GM12878 (cell line): ENCODE data around the gene IL3RA. TPM values are rescaled to one million over a fixed set of nuclear protein-coding genes. Genes with fewer than 3 reads are reported as not detected.
A peak's percentile ranks its signal among the peaks of the same experiment; 100 is the strongest.

Experiments used
- ATAC-seq: fragments of 200-7000 bp; cut with Tn5 transposase; 3 replicates; pipeline ENCODE4 v1.9.1; 2020; ENCODE audit warnings: mild to moderate bottlenecking, moderate library complexity
- BruUV-seq: library from RNA; stranded (reverse); fragments of 400-500 nt; replicated peaks from 2 replicates; lab custom pipeline; 2021; lab: Mats Ljungman, UMichigan
- CTCF ChIA-PET: fragments of 300-600 bp; sonication (Branson Sonifier 250); formaldehyde crosslinking; extraction: SDS; loops from one replicate; lab custom pipeline; 2021; ENCODE audit warnings: inconsistent platforms; lab: Yijun Ruan, JAX
- POLR2A ChIA-PET: fragments of 350-600 bp; formaldehyde crosslinking; extraction: SDS; loops from one replicate; lab custom pipeline; 2021; ENCODE audit warnings: inconsistent platforms; lab: Charles Lee
- RAD21 ChIA-PET: fragments of 300-600 bp; sonication (Branson Sonifier 250); formaldehyde crosslinking; loops from one replicate; lab custom pipeline; 2023; ENCODE audit warnings: antibody characterized with exemption; ENCODE audit not compliant: unreplicated experiment; lab: Charles Lee
- SMC1A ChIA-PET: fragments of 300-600 bp; sonication (Branson Sonifier 250); formaldehyde crosslinking; loops from one replicate; lab custom pipeline; 2023; ENCODE audit not compliant: unreplicated experiment, uncharacterized antibody; lab: Charles Lee
- DNase-seq: peaks from one replicate; pipeline ENCODE4 v3.0.0-alpha.2; 2011; ENCODE audit warnings: low read depth, low spot score
- FAIRE-seq: peaks from 3 replicates; lab custom pipeline; 2011; peaks lifted over from hg19 to GRCh38; lab: Jason Lieb, UNC
- H2AFZ ChIP-seq: 2 replicates; pipeline ENCODE4 v1.6.0; 2011; ENCODE audit warnings: low read depth, low read length, control low read depth; ENCODE audit not compliant: control insufficient read depth
- H3K27ac ChIP-seq: 2 replicates; pipeline ENCODE4 v1.5.1; 2011; ENCODE audit warnings: control low read depth; ENCODE audit not compliant: control insufficient read depth, insufficient read depth
- H3K27me3 ChIP-seq, 2 experiments: replicated peaks in 1 of 2; 2 replicates each; pipeline versions ENCODE4 v1.6.0 to v1.6.1; 2011; ENCODE audit warnings: low read length in 1 of 2; ENCODE audit not compliant: control insufficient read depth in 2 of 2, insufficient read depth in 2 of 2
- H3K36me3 ChIP-seq, 2 experiments: 2 replicates each; pipeline ENCODE4 v1.5.1; 2011; ENCODE audit warnings: low read length in 1 of 2; ENCODE audit not compliant: control insufficient read depth in 2 of 2, insufficient read depth in 2 of 2
- H3K4me1 ChIP-seq: 2 replicates; pipeline ENCODE4 v1.6.1; 2011; ENCODE audit warnings: mild to moderate bottlenecking, low read length, moderate library complexity, mixed read lengths; ENCODE audit not compliant: control insufficient read depth, insufficient read depth
- H3K4me2 ChIP-seq: 2 replicates; pipeline ENCODE4 v1.6.0; 2011; ENCODE audit warnings: control low read depth; ENCODE audit not compliant: control insufficient read depth, insufficient read depth
- H3K4me3 ChIP-seq: fragments of 200-600 bp; sonication (generic); 2 replicates; pipeline ENCODE4 v1.5.1; 2016
- H3K79me2 ChIP-seq: 2 replicates; pipeline ENCODE4 v1.6.0; 2011; ENCODE audit warnings: low read length; ENCODE audit not compliant: control insufficient read depth, insufficient read depth
- H3K9ac ChIP-seq: 2 replicates; pipeline ENCODE4 v1.8.0; 2011; ENCODE audit warnings: low read length, control low read depth, mixed read lengths; ENCODE audit not compliant: control insufficient read depth, insufficient read depth
- H3K9me3 ChIP-seq: replicated peaks from 3 replicates; pipeline ENCODE4 v1.5.1; 2011; ENCODE audit warnings: mild to moderate bottlenecking, low read length; ENCODE audit not compliant: control insufficient read depth, insufficient read depth
- H4K20me1 ChIP-seq: 2 replicates; pipeline ENCODE4 v1.6.0; 2011; ENCODE audit not compliant: control insufficient read depth, insufficient read depth
- ATF2 ChIP-seq: IDR thresholded peaks from 2 replicates; pipeline ENCODE4 v1.6.1; 2012; ENCODE audit warnings: low read length, inconsistent platforms
- E4F1 ChIP-seq: fragments of 450-650 bp; IDR thresholded peaks from 2 replicates; pipeline ENCODE4 v1.6.1; 2018; ENCODE audit warnings: borderline replicate concordance, mild to moderate bottlenecking; ENCODE audit not compliant: partially characterized antibody
- MEF2B ChIP-seq: fragments of 450-650 bp; IDR thresholded peaks from 2 replicates; pipeline ENCODE4 v1.6.1; 2018; ENCODE audit warnings: mild to moderate bottlenecking, moderate library complexity; ENCODE audit not compliant: partially characterized antibody, poor library complexity, severe bottlenecking
- NRF1 ChIP-seq: conservative IDR thresholded peaks from 2 replicates; pipeline ENCODE4 v1.6.1; 2011; ENCODE audit warnings: mild to moderate bottlenecking, low read depth, low read length, improper control_type of control experiment
- WGBS: methylation state at CpG from one replicate; pipeline ENCODE4 v1.1.6; 2016; ENCODE audit warnings: low lambda C conversion rate; ENCODE audit not compliant: insufficient replicate concordance, insufficient coverage; ENCODE audit errors: missing lambda C conversion rate; 5-methylcytosine and 5-hydroxymethylcytosine counted together
- in situ Hi-C: fragments of 300-500 bp; cut with MboI; formaldehyde crosslinking; loops from 9 replicates; pipeline ENCODE4 v1.14.3; 2018; ENCODE audit warnings: mixed read lengths
- intact Hi-C: fragments of 100-400 bp; cut with micrococcal nuclease; formaldehyde crosslinking; loops from one replicate; pipeline ENCODE4 v1.14.2; 2022; ENCODE audit not compliant: unreplicated experiment
- polyA plus RNA-seq, 11 experiments: library from polyadenylated mRNA; depleted of rRNA in 4 of 11; unstranded in 6 of 11; stranded (reverse) in 5 of 11; fragments of >200 nt; fragmentation: Nextera tagmentation in 4 of 11; fragmentation: Illumina TruSeq in 1 of 11; extraction: Ambion mirVana in 4 of 11; extraction: Trizol in 1 of 11; gene quantifications; 1 replicate in 1 of 11; 2 replicates in 10 of 11; pipeline versions ENCODE4 v1.2.1 to v1.2.3, GENCODE V29; 2011 to 2016; ENCODE audit warnings: inconsistent platforms in 2 of 11, missing spikeins in 2 of 11, low read depth in 1 of 11
- total RNA-seq, 4 experiments: library from RNA; depleted of rRNA in 3 of 4; stranded (reverse); fragments of >200 nt in 3 of 4; fragmentation: Illumina TruSeq in 1 of 4; extraction: Trizol in 1 of 4; gene quantifications; 2 replicates each; pipeline versions ENCODE4 v1.2.1 to v1.2.3, GENCODE V29; 2013 to 2021

IL3RA gene
- total and polyA plus RNA-seq, 10 of the 15 experiments (the other 5 are each of a cell fraction or from before 2014, with no cell fraction given), result 2.1 to 31.1 (median 17.9) TPM

GRCh38 chrX:1292575-1293290 is 43.9 kb upstream of the IL3RA start:
- WGBS, result 19% methylated on average over 22 of the region's 22 CpGs
- H3K27ac ChIP-seq, result no peak overlapping the region
- H2AFZ ChIP-seq, result peak overlapping the region; percentile 3
- ChIA-PET SMC1A (no interaction called here), POLR2A (no interaction called here), CTCF (no interaction called here), RAD21 (no interaction called here)
- no peaks in the 10 kb centered on the region for H3K4me1 ChIP-seq
- H3K79me2 ChIP-seq, result no peaks in the 10 kb centered on the region
- no peaks in the 10 kb centered on the region for H3K27me3 ChIP-seq
- no peaks in the 10 kb centered on the region; the same call in 2 of the 3 replicates for H3K9me3 ChIP-seq
- H3K9ac ChIP-seq, result no peak overlapping the region
- H4K20me1 ChIP-seq, result no peaks in the 10 kb centered on the region
- no peaks in the 10 kb centered on the region for H3K36me3 ChIP-seq
- intact Hi-C loops (no loop called here), in situ Hi-C loops (no loop called here)
- no peak overlapping the region for H3K4me3 ChIP-seq
- no peak for FAIRE-seq
- peak overlapping the region; percentile 4; the same call in 1 of the 2 replicates for H3K4me2 ChIP-seq
- BruUV-seq, result no TSS peak
- TF ChIP-seq MEF2B (peak; percentile 25), ATF2 (no peak)
- peak; percentile 36 for ATAC-seq
- DNase-seq, result no peak

- WGBS, result 86% methylated on average over 29 of the region's 29 CpGs
- Histone ChIP-seq H3K9me3 (no peaks in the 10 kb centered on the region; the same call in 1 of the 3 replicates), H3K4me3 (no peak overlapping the region), H3K4me1 (no peaks in the 10 kb centered on the region), H3K27ac (no peak overlapping the region), H3K4me2 (no peak overlapping the region), H4K20me1 (no peaks in the 10 kb centered on the region), H3K27me3 (no peaks in the 10 kb centered on the region), H3K9ac (no peak overlapping the region), H3K79me2 (no peaks in the 10 kb centered on the region), H3K36me3 (no peaks in the 10 kb centered on the region), H2AFZ (no peak overlapping the region)
- intact Hi-C loops (no loop called here), in situ Hi-C loops (no loop called here)
- SMC1A ChIA-PET, result no interaction called here
- POLR2A ChIA-PET, result no interaction called here
- CTCF ChIA-PET, result no interaction called here
- RAD21 ChIA-PET, result no interaction called here
- no peak for TF ChIP-seq E4F1
- no peak for TF ChIP-seq NRF1
- no TSS peak for BruUV-seq
- FAIRE-seq (no peak), ATAC-seq (no peak), DNase-seq (no peak)
Observed at GRCh38 chrX:1294301-1295067, 42.1 kb upstream of the IL3RA start.
